Retinal pigment epithelial cell (primary cell): ENCODE results near the gene ICE2.

Experiments
- DNase-seq: peaks from one replicate; pipeline ENCODE4 v3.0.0-alpha.2; 2010; ENCODE audit warnings: low read depth
- H3K4me3 ChIP-seq: 2 replicates; pipeline ENCODE4 v1.5.1; 2011; ENCODE audit warnings: mild to moderate bottlenecking, low read length, control low read depth, moderate library complexity
- TF ChIP-seq, protein P1 (sequence below): conservative IDR thresholded peaks from 2 replicates; pipeline ENCODE4 v1.5.1; 2011; ENCODE audit warnings: low read depth, low read length, control low read depth, inconsistent platforms

The ICE2 gene

DNA sequence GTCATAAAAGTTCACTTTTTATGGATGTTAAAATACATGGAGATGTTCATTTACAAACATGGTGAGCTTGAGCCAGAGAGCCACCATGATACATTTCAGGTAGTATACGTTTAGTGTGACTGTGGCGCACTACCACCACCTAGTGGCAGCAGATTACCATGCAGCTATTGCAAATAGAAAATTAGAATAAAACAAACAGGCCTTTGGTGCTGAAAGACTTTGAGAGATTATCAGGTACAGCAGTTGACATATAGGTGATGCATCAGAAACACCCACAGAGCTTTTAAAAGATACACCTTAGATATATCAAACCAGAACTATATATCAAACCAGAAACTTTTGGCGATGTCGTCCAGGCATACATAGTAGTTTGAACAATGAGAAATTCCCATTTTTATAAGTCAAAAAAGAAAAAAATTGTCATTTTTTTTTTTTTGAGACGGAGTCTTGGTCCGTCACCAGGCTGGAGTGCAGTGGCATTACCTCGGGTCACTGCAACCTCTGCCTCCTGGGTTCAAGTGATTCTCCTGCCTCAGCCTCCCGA is 42.0 kb upstream of the ICE2 start:
- DNase-seq, result no peak
- no peak overlapping the region for H3K4me3 ChIP-seq
- TF ChIP-seq, protein P1, sequence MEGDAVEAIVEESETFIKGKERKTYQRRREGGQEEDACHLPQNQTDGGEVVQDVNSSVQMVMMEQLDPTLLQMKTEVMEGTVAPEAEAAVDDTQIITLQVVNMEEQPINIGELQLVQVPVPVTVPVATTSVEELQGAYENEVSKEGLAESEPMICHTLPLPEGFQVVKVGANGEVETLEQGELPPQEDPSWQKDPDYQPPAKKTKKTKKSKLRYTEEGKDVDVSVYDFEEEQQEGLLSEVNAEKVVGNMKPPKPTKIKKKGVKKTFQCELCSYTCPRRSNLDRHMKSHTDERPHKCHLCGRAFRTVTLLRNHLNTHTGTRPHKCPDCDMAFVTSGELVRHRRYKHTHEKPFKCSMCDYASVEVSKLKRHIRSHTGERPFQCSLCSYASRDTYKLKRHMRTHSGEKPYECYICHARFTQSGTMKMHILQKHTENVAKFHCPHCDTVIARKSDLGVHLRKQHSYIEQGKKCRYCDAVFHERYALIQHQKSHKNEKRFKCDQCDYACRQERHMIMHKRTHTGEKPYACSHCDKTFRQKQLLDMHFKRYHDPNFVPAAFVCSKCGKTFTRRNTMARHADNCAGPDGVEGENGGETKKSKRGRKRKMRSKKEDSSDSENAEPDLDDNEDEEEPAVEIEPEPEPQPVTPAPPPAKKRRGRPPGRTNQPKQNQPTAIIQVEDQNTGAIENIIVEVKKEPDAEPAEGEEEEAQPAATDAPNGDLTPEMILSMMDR, result peak; percentile 94

DNA sequence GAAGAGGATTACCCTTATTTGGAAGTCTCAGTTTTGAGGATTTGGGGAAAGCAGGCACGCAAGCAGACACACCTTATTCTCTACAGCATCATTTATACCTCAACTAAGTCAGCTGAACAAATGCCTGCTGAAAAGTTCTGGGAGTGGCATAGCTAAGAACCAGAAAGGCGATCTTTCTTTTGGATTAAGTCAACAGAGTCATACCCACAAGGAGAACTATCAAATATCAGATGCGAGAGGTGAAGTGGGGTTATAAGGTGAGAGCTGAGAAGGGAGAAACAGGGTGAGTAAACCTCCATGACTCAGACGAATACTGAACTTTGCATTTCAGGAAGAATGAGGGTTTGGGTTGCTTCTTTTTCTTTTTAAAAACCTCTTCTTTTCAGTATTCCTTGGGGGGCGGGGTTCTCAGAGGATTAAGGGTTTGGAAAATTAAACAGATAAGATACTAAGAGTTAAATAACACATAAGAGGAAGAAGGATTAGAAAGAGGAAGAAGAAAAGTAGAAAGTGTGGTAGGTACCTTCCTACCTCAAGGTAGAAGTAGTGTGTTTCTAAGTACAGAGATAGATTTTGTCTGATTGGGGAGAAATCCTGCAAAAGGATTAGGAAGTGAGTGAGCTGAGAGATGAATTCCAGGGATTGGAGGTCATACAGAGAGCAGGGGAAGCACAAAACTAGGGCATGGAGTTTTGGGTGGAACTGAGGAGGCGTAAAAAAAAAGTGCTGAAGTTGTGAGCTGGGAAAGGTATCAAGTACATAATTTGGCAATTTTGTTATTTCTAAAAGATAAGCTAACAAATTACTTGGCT is 41.3 kb upstream of the ICE2 start:
- DNase-seq, result no peak
- no peak overlapping the region for H3K4me3 ChIP-seq
- TF ChIP-seq, protein P1, result no peak

DNA sequence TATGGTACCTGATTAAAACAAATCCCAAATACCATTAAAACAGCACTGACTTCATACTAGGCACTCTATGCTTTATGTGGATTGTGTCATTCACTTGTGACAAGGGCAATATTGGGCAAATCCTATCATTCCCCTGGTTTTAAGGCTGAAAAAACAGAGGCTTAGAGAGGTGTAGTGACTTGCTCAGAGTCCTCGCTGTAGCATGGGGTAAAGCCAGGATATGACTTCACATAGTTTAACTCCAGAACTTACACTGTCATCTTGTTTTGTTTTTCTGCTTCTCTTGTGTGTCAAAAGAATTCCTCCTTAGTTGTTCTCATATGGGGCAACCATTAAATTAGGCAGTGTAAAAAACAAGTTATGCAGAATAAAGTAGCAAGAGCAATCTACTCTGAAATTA is 40.3 kb upstream of the ICE2 start:
- TF ChIP-seq, protein P1, result no peak
- no peak for DNase-seq
- no peak overlapping the region for H3K4me3 ChIP-seq

DNA sequence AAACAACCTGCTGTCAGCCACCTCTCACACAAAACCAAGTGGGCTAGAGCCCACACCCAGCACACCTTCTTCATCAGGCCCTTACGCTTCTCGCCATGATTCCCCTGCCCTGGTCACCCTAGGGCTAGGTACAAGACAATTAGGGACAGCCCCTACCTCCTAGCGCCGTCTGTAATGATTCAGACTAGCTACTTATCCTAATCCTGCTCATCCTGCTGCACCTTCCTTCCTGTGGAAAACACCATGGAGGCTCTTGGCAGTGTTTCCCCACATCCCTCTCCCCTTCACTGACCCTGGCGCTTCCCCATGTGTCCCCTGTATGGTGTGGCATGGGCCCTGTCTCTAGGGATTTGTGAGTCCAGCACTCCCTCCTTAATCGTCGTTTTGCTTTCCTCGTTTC is 39.6 kb upstream of the ICE2 start:
- H3K4me3 ChIP-seq, result no peak overlapping the region
- TF ChIP-seq, protein P1, result no peak
- no peak for DNase-seq

DNA sequence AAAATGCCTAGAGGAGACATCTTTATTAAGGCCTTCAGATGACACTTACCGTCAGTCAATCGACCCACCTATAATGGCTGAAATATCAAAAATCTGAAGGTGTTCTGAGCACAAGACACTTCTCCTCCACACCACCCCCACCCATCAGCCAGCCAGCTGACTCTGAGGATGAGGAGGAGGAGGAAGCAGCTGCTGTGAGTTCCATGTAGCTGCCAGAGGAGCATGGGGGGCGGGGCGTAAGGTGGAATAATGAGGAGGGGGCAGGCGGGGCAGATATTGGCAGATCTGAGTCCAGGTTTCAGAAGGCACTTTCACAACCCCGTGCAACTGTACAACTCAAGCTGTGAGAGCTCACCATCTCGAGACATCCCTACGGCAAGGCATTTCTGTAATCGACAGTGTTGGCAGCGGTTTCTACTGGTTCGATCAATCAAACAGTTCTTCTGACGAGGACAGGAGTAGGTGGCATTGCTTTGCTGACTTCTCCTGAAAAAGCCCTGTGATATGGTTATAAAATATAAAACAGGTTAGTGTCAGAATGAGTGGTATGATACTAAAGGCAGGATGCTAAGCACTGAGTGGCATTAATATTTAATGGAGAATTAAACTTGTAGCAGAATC is 35.4 kb upstream of the ICE2 start:
- H3K4me3 ChIP-seq, result no peak overlapping the region
- TF ChIP-seq, protein P1, result no peak
- no peak for DNase-seq

DNA sequence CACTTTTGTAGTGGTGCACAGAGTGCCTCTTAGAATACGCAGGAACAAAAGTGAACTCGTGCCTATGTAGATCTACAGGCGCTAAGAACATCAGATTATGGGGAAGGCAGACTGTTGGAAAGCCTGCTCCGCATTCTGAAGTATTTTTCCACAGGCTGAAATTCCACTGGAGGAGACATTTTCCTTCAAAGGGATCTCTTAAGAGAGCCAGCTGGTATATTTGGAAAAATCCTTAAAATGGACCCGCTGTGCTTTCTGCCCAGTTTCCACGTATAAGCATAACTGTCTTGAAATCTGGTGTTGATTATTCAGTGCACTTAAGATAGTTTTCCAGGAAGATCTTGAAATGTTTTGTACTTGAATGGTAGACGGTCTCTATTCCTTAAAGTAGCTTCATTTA is 34.7 kb upstream of the ICE2 start:
- no peak for DNase-seq
- no peak overlapping the region for H3K4me3 ChIP-seq
- TF ChIP-seq, protein P1, result no peak
